Gastroesophageal sphincter (tissue), 4 donors: Measurements from ENCODE around the gene AP3D1. TPM values are rescaled to one million over a fixed set of nuclear protein-coding genes. Genes with fewer than 3 reads are reported as not detected.

ENCODE experiments used
- ATAC-seq: fragments of 150-250 bp; one replicate; pipeline ENCODE4 v1.9.1; 2016; ENCODE audit warnings: mild to moderate bottlenecking, moderate library complexity
- H3K27ac ChIP-seq, 4 donors: fragments of 200-600 bp; sonication (generic) in 3 of 4; 1 replicate in 3 of 4; 2 replicates in 1 of 4; pipeline ENCODE4 v1.5.1; 2016 to 2019
- H3K27me3 ChIP-seq: fragments of 200-600 bp; sonication (generic); one replicate; pipeline ENCODE4 v1.5.1; 2019
- H3K36me3 ChIP-seq, 2 donors: fragments of 200-600 bp; sonication (generic); one replicate each; pipeline ENCODE4 v1.5.1; 2019; ENCODE audit warnings: control low read depth in 1 of 2
- H3K4me1 ChIP-seq, 3 donors: fragments of 200-600 bp; sonication (generic); 1 replicate in 2 of 3; 2 replicates in 1 of 3; pipeline ENCODE4 v1.5.1; 2016 to 2019; ENCODE audit warnings: control low read depth in 2 of 3
- H3K4me3 ChIP-seq, 2 donors: fragments of 200-600 bp; sonication (generic); one replicate each; pipeline ENCODE4 v1.5.1; 2019; ENCODE audit warnings: mild to moderate bottlenecking in 1 of 2, moderate library complexity in 1 of 2
- H3K9me3 ChIP-seq, 3 donors: fragments of 200-600 bp; sonication (generic); one replicate each; pipeline ENCODE4 v1.5.1; 2017 to 2019; ENCODE audit warnings: control low read depth in 2 of 3
- CTCF ChIP-seq, 4 experiments: fragments of 200-600 bp in 2 of 4; fragments of 450-650 bp in 2 of 4; sonication (generic) in 1 of 4; IDR thresholded peaks; one replicate each; pipeline ENCODE4 v1.5.1; 2017 to 2019; ENCODE audit warnings: antibody characterized with exemption in 4 of 4, mild to moderate bottlenecking in 2 of 4, moderate library complexity in 2 of 4
- EP300 ChIP-seq: sonication (generic); formaldehyde crosslinking; IDR thresholded peaks from one replicate; pipeline ENCODE4 v1.6.1; 2017; ENCODE audit warnings: antibody characterized with exemption, mild to moderate bottlenecking
- POLR2A ChIP-seq, 2 donors: fragments of 450-650 bp; IDR thresholded peaks; one replicate each; pipeline ENCODE4 v1.6.1; 2017; ENCODE audit warnings: antibody characterized with exemption in 2 of 2, mild to moderate bottlenecking in 2 of 2, moderate library complexity in 1 of 2
- POLR2AphosphoS5 ChIP-seq: sonication (generic); formaldehyde crosslinking; IDR thresholded peaks from one replicate; pipeline ENCODE4 v1.6.1; 2017; ENCODE audit warnings: antibody characterized with exemption
- WGBS, 2 donors: methylation state at CpG; one replicate each; pipeline ENCODE4 v1.1.5; 2018; ENCODE audit warnings: low coverage in 1 of 2; 5-methylcytosine and 5-hydroxymethylcytosine counted together
- total RNA-seq, 4 donors: library from RNA; depleted of rRNA; stranded (reverse); fragments of >200 nt; gene quantifications; one replicate each; pipeline ENCODE4 v1.1.0, GENCODE V29; 2016

The AP3D1 gene
- total RNA-seq, 4 donors from 2014 or later, result 69.9 to 132 (median 73.8) TPM

- no peaks in the 10 kb centered on the region for H3K9me3 ChIP-seq
- peaks cover 0 to 86% of the 10 kb centered on the region in 2 donors for H3K36me3 ChIP-seq
- TF ChIP-seq EP300 (no peak), POLR2A (IDR thresholded peaks at IDR 0.05) (no peak), POLR2AphosphoS5 (no peak), CTCF (IDR thresholded peaks at IDR 0.05) (no peak)
- WGBS, 2 donors, result 93% methylated on average over 3 of the region's 15 CpGs; no CpG with 5 or more reads in 1 of the 2 donors
- ATAC-seq, result peak; percentile 11
- H3K27ac ChIP-seq, result no peak overlapping the region
- no peak overlapping the region for H3K4me3 ChIP-seq
- no peaks in the 10 kb centered on the region for H3K27me3 ChIP-seq
- peaks cover 0 to 10% (median 0%) of the 10 kb centered on the region in 3 donors for H3K4me1 ChIP-seq
These were observed 45.9 kb upstream of the AP3D1 start for GRCh38 chr19:2197270-2197669.

GRCh38 chr19:2195914-2196313 lies 44.5 kb upstream of the AP3D1 start:
- no peaks in the 10 kb centered on the region for H3K9me3 ChIP-seq
- no peak for ATAC-seq
- H3K27me3 ChIP-seq, result no peaks in the 10 kb centered on the region
- no CpG with 5 or more reads among the region's 19 CpGs for WGBS, 2 donors
- TF ChIP-seq POLR2AphosphoS5 (no peak), POLR2A (IDR thresholded peaks at IDR 0.05) (no peak), CTCF (IDR thresholded peaks at IDR 0.05) (no peak), EP300 (no peak)
- H3K27ac ChIP-seq, result no peak overlapping the region
- H3K4me3 ChIP-seq, result no peak overlapping the region
- peaks cover 0 to 90% of the 10 kb centered on the region in 2 donors for H3K36me3 ChIP-seq
- peaks cover 0 to 10% (median 0%) of the 10 kb centered on the region in 3 donors for H3K4me1 ChIP-seq

- peaks cover 0 to 94% of the 10 kb centered on the region in 2 donors for H3K36me3 ChIP-seq
- no peak overlapping the region for H3K27ac ChIP-seq
- no peak overlapping the region for H3K4me3 ChIP-seq
- TF ChIP-seq POLR2AphosphoS5 (no peak), CTCF (IDR thresholded peaks at IDR 0.05) (no peak), POLR2A (IDR thresholded peaks at IDR 0.05) (no peak), EP300 (no peak)
- no CpG with 5 or more reads among the region's 13 CpGs for WGBS, 2 donors
- peaks cover 0 to 10% (median 0%) of the 10 kb centered on the region in 3 donors for H3K4me1 ChIP-seq
- no peak for ATAC-seq
- H3K27me3 ChIP-seq, result no peaks in the 10 kb centered on the region
- H3K9me3 ChIP-seq, result no peaks in the 10 kb centered on the region
These were observed 44.0 kb upstream of the AP3D1 start for GRCh38 chr19:2195361-2195760.

- ATAC-seq, result no peak
- TF ChIP-seq CTCF (IDR thresholded peaks at IDR 0.05) (no peak), EP300 (no peak), POLR2A (IDR thresholded peaks at IDR 0.05) (no peak), POLR2AphosphoS5 (no peak)
- 100% methylated on average over 2 of the region's 25 CpGs; no CpG with 5 or more reads in 1 of the 2 donors for WGBS, 2 donors
- no peak overlapping the region for H3K27ac ChIP-seq
- H3K4me1 ChIP-seq, result peaks cover 0 to 11% (median 0%) of the 10 kb centered on the region in 3 donors
- H3K36me3 ChIP-seq, result peaks cover 0 to 94% of the 10 kb centered on the region in 2 donors
- no peak overlapping the region for H3K4me3 ChIP-seq
- no peaks in the 10 kb centered on the region for H3K9me3 ChIP-seq
- H3K27me3 ChIP-seq, result no peaks in the 10 kb centered on the region
These were observed 43.2 kb upstream of the AP3D1 start for GRCh38 chr19:2194513-2195078.

- ATAC-seq, result no peak
- 98% methylated on average over 9 of the region's 18 CpGs; no CpG with 5 or more reads in 1 of the 2 donors for WGBS, 2 donors
- H3K4me3 ChIP-seq, result no peak overlapping the region
- TF ChIP-seq CTCF (IDR thresholded peaks at IDR 0.05) (no peak), POLR2A (IDR thresholded peaks at IDR 0.05) (no peak), EP300 (no peak), POLR2AphosphoS5 (no peak)
- H3K4me1 ChIP-seq, result peaks cover 0 to 12% (median 3%) of the 10 kb centered on the region in 3 donors
- H3K27me3 ChIP-seq, result no peaks in the 10 kb centered on the region
- H3K36me3 ChIP-seq, result peaks cover 0 to 97% of the 10 kb centered on the region in 2 donors
- no peak overlapping the region for H3K27ac ChIP-seq
- no peaks in the 10 kb centered on the region for H3K9me3 ChIP-seq
These were observed 42.4 kb upstream of the AP3D1 start for GRCh38 chr19:2193807-2194206.
